ENCODE results near the gene GRIK1. TPM values are rescaled to one million over a fixed set of nuclear protein-coding genes. Genes with fewer than 3 reads are reported as not detected.

Gene GRIK1
- total and polyA plus RNA-seq, 2 experiments from 2014 or later = not detected

DNA sequence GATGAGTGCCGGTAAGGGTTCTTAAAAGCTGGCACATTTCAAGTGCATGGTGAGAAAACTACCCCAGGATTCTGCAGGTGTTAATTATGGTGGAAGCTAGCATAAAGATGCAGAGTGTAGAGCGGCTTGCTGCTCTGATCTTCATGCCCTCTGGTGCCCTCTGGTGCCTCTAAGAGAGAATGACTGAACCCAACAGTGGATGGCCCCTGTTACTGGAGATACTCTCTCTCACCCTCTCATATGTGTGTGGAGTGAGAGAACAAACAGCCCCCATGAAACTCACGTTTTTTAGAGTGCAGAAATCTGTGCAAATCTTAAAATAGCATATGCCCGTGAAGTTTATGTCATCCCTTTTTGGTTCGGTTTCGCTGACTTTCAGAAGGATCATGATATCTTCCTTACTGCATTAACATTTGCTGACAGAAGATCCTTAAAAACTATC lies 90.0 kb downstream of the GRIK1 start:
- no peak overlapping the region for H3K9ac ChIP-seq
- H3K36me3 ChIP-seq (ENCODE audit: low read depth) = no peaks in the 10 kb centered on the region
- WGBS, 2 experiments (ENCODE audit: low coverage in 1 of 2, low lambda C conversion rate in 2 of 2, missing lambda C conversion rate in 2 of 2) = 33 to 34% methylated on average over 6 of the region's 6 CpGs
- H3K4me2 ChIP-seq (ENCODE audit: unreplicated experiment) = no peak overlapping the region
- H2AFZ ChIP-seq = no peak overlapping the region
- H3K27ac ChIP-seq = no peak overlapping the region
- H3K4me1 ChIP-seq (ENCODE audit: insufficient read depth) = no peaks in the 10 kb centered on the region
- in situ Hi-C loops (cut with MboI) = loop anchor here (10.0 to 25.0 kb wide), 2 partner anchors 362 to 765 kb away; no protein-coding TSS in a partner anchor
- no peaks in the 10 kb centered on the region for H3K9me3 ChIP-seq (ENCODE audit: low read depth)
- no peaks in the 10 kb centered on the region for H3K9me2 ChIP-seq (ENCODE audit: insufficient read depth)
- H3K4me3 ChIP-seq = no peak overlapping the region
- no peaks in the 10 kb centered on the region for H3K79me2 ChIP-seq (ENCODE audit: insufficient read depth)
- no peaks in the 10 kb centered on the region for H3F3A ChIP-seq (ENCODE audit: insufficient read depth)
- no peaks in the 10 kb centered on the region for H4K20me1 ChIP-seq (ENCODE audit: insufficient read depth)
- TF ChIP-seq EZH2 (IDR thresholded peaks at IDR 0.05; ENCODE audit: insufficient read depth, poor library complexity, severe bottlenecking) = no peak
- TF ChIP-seq EZH2phosphoT487 (IDR thresholded peaks at IDR 0.05; ENCODE audit: insufficient read depth, low read depth) = no peak
- DNase-seq = peak; percentile 76
- H3K27me3 ChIP-seq (replicated peaks; ENCODE audit: insufficient read depth) = no peaks in the 10 kb centered on the region

DNA sequence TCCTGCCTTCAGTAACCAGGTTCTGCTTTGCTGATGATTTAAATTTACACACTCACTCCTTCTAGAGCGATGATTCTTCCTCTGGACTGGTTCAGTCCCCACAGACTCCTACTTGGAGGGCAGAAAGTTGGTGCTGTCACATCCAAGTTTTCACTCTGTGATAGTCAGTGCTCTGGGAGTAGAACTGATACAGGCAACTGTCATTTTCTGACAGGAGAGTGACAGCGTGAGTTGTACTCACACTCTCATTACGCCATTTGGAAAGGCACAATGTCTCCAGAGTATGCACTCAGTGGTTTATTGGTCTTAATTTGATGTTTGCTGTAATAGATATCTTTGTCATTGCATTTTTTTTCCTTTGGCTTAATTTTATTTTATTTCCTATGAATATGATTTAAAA lies 96.0 kb downstream of the GRIK1 start:
- 49 to 74% methylated on average over 3 of the region's 3 CpGs for WGBS, 2 experiments (ENCODE audit: low coverage in 1 of 2, low lambda C conversion rate in 2 of 2, missing lambda C conversion rate in 2 of 2)
- Histone ChIP-seq H3F3A (ENCODE audit: insufficient read depth) (no peaks in the 10 kb centered on the region), H3K4me1 (ENCODE audit: insufficient read depth) (no peaks in the 10 kb centered on the region), H3K9me3 (ENCODE audit: low read depth) (no peaks in the 10 kb centered on the region), H3K9ac (no peak overlapping the region), H3K27me3 (replicated peaks; ENCODE audit: insufficient read depth) (no peaks in the 10 kb centered on the region), H3K9me2 (ENCODE audit: insufficient read depth) (no peaks in the 10 kb centered on the region), H3K36me3 (ENCODE audit: low read depth) (no peaks in the 10 kb centered on the region), H3K27ac (no peak overlapping the region), H2AFZ (no peak overlapping the region), H3K4me3 (no peak overlapping the region), H3K79me2 (ENCODE audit: insufficient read depth) (no peaks in the 10 kb centered on the region), H4K20me1 (ENCODE audit: insufficient read depth) (no peaks in the 10 kb centered on the region), H3K4me2 (ENCODE audit: unreplicated experiment) (no peak overlapping the region)
- DNase-seq = no peak
- TF ChIP-seq EZH2 (IDR thresholded peaks at IDR 0.05; ENCODE audit: insufficient read depth, poor library complexity, severe bottlenecking) = no peak
- TF ChIP-seq EZH2phosphoT487 (IDR thresholded peaks at IDR 0.05; ENCODE audit: insufficient read depth, low read depth) = no peak
- in situ Hi-C loops (cut with MboI) = loop anchor here (25.0 kb wide), 1 partner anchor 357 kb away; no protein-coding TSS in a partner anchor

- no peaks in the 10 kb centered on the region for H3K4me1 ChIP-seq (ENCODE audit: insufficient read depth)
- no peak overlapping the region for H3K9ac ChIP-seq
- TF ChIP-seq EZH2phosphoT487 (IDR thresholded peaks at IDR 0.05; ENCODE audit: insufficient read depth, low read depth) (no peak), EZH2 (IDR thresholded peaks at IDR 0.05; ENCODE audit: insufficient read depth, poor library complexity, severe bottlenecking) (no peak)
- in situ Hi-C loops (cut with MboI) = loop anchor here (25.0 kb wide), 1 partner anchor 347 kb away; no protein-coding TSS in a partner anchor
- H2AFZ ChIP-seq = no peak overlapping the region
- no peaks in the 10 kb centered on the region for H3F3A ChIP-seq (ENCODE audit: insufficient read depth)
- H3K27me3 ChIP-seq (replicated peaks; ENCODE audit: insufficient read depth) = no peaks in the 10 kb centered on the region
- DNase-seq = no peak
- H3K27ac ChIP-seq = no peak overlapping the region
- no peak overlapping the region for H3K4me3 ChIP-seq
- no peaks in the 10 kb centered on the region for H3K9me2 ChIP-seq (ENCODE audit: insufficient read depth)
- H3K79me2 ChIP-seq (ENCODE audit: insufficient read depth) = no peaks in the 10 kb centered on the region
- H3K36me3 ChIP-seq (ENCODE audit: low read depth) = no peaks in the 10 kb centered on the region
- H3K4me2 ChIP-seq (ENCODE audit: unreplicated experiment) = no peak overlapping the region
- 45 to 52% methylated on average over 2 of the region's 2 CpGs for whole genome bisulfite sequencing, 2 experiments (ENCODE audit: low coverage in 1 of 2, low lambda C conversion rate in 2 of 2, missing lambda C conversion rate in 2 of 2)
- no peaks in the 10 kb centered on the region for H4K20me1 ChIP-seq (ENCODE audit: insufficient read depth)
- H3K9me3 ChIP-seq (ENCODE audit: low read depth) = no peaks in the 10 kb centered on the region
Measured at GRCh38 chr21:29834617-29835016, 105.2 kb downstream of the GRIK1 start.

DNA sequence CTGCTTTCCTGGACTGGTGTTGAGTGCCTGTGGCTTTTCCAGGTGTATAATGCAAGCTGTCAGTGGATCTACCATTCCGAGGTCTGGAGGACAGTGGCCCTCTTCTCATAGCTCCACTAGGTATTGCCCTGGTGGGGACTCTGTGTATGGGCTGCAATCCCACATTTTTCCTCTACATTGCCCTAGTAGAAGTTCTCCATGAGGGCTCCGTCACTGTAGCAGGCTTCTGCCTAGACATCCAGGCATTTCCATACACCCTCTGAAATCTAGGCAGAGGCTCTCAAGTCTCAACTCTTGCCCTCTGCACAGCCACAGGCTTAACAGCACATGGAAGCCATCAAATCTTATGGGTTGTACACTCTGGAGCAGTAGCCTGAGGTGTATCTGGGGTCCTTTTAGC lies 107.6 kb downstream of the GRIK1 start:
- no peaks in the 10 kb centered on the region for H4K20me1 ChIP-seq (ENCODE audit: insufficient read depth)
- no peaks in the 10 kb centered on the region for H3K4me1 ChIP-seq (ENCODE audit: insufficient read depth)
- H3K9ac ChIP-seq = no peak overlapping the region

More for the DNA sequence above, 107.6 kb downstream of the GRIK1 start:
- H3K27ac ChIP-seq = no peak overlapping the region
- H3K4me3 ChIP-seq = no peak overlapping the region
- TF ChIP-seq EZH2 (IDR thresholded peaks at IDR 0.05; ENCODE audit: insufficient read depth, poor library complexity, severe bottlenecking) = no peak
- TF ChIP-seq EZH2phosphoT487 (IDR thresholded peaks at IDR 0.05; ENCODE audit: insufficient read depth, low read depth) = no peak
- 29 to 44% methylated on average over 2 of the region's 2 CpGs for WGBS, 2 experiments (ENCODE audit: low coverage in 1 of 2, low lambda C conversion rate in 2 of 2, missing lambda C conversion rate in 2 of 2)
- no peaks in the 10 kb centered on the region for H3K9me3 ChIP-seq (ENCODE audit: low read depth)
- H3K4me2 ChIP-seq (ENCODE audit: unreplicated experiment) = no peak overlapping the region
- DNase-seq = no peak
- no peaks in the 10 kb centered on the region for H3K27me3 ChIP-seq (replicated peaks; ENCODE audit: insufficient read depth)
- no peaks in the 10 kb centered on the region for H3K9me2 ChIP-seq (ENCODE audit: insufficient read depth)
- no peaks in the 10 kb centered on the region for H3K36me3 ChIP-seq (ENCODE audit: low read depth)
- in situ Hi-C loops (cut with MboI) = loop anchor here (25.0 kb wide), 1 partner anchor 345 kb away; no protein-coding TSS in a partner anchor
- no peak overlapping the region for H2AFZ ChIP-seq
- H3K79me2 ChIP-seq (ENCODE audit: insufficient read depth) = no peaks in the 10 kb centered on the region
- H3F3A ChIP-seq (ENCODE audit: insufficient read depth) = no peaks in the 10 kb centered on the region
